Lower lobe of right lung (tissue), 2 donors: ENCODE data around the gene JARID2. TPM values are rescaled to one million over a fixed set of nuclear protein-coding genes. Genes with fewer than 3 reads are reported as not detected.

Source experiments
- ATAC-seq, 2 donors: fragments of 200-7000 bp; cut with Tn5 transposase; one replicate each; pipeline ENCODE4 v1.9.1; 2020 to 2022; ENCODE audit warnings: mild to moderate bottlenecking in 2 of 2, moderate library complexity in 2 of 2
- DNase-seq: peaks from one replicate; pipeline ENCODE4 v3.0.0-alpha.2; 2020
- H3K27ac ChIP-seq: fragments of 200-600 bp; one replicate; pipeline ENCODE4 v1.8.0; 2022
- H3K27me3 ChIP-seq: fragments of 200-600 bp; one replicate; pipeline ENCODE4 v1.8.0; 2022; ENCODE audit warnings: low read depth
- H3K36me3 ChIP-seq: fragments of 200-600 bp; one replicate; pipeline ENCODE4 v1.8.0; 2022; ENCODE audit warnings: mild to moderate bottlenecking
- H3K4me1 ChIP-seq: fragments of 200-600 bp; one replicate; pipeline ENCODE4 v1.8.0; 2022
- H3K4me3 ChIP-seq: fragments of 200-600 bp; one replicate; pipeline ENCODE4 v1.8.0; 2022; ENCODE audit warnings: mild to moderate bottlenecking
- H3K9me3 ChIP-seq: fragments of 200-600 bp; one replicate; pipeline ENCODE4 v1.8.0; 2022
- intact Hi-C: fragments of 100-400 bp; cut with DNase I; formaldehyde crosslinking; loops from one replicate; pipeline ENCODE4 v1.11.0; 2022
- total RNA-seq: library from RNA; stranded (reverse); fragmentation: NEBNext Ultra II Directional; extraction: Animal tissue kit (Norgen Biotek cat#: 25700); gene quantifications from one replicate; pipeline ENCODE4 v1.2.1, GENCODE V29; 2021
- TF ChIP-seq, protein P1 (sequence below): fragments of 200-600 bp; IDR thresholded peaks from one replicate; pipeline ENCODE4 v1.8.0; 2022; ENCODE audit warnings: antibody characterized with exemption, mild to moderate bottlenecking
- donor health status: DM: no; HTN: yes; CAD: no; lungs with severe emphysema.

JARID2 gene
- total RNA-seq, 1 donor from 2014 or later = 16.0 TPM

GRCh38 chr6:15346315-15346714 lies 100.4 kb downstream of the JARID2 start:
- H3K36me3 ChIP-seq = no peaks in the 10 kb centered on the region
- no peak for DNase-seq
- H3K4me1 ChIP-seq = peaks cover 37% of the 10 kb centered on the region
- intact Hi-C loops = no loop called here
- no peaks in the 10 kb centered on the region for H3K9me3 ChIP-seq
- TF ChIP-seq, protein P1, sequence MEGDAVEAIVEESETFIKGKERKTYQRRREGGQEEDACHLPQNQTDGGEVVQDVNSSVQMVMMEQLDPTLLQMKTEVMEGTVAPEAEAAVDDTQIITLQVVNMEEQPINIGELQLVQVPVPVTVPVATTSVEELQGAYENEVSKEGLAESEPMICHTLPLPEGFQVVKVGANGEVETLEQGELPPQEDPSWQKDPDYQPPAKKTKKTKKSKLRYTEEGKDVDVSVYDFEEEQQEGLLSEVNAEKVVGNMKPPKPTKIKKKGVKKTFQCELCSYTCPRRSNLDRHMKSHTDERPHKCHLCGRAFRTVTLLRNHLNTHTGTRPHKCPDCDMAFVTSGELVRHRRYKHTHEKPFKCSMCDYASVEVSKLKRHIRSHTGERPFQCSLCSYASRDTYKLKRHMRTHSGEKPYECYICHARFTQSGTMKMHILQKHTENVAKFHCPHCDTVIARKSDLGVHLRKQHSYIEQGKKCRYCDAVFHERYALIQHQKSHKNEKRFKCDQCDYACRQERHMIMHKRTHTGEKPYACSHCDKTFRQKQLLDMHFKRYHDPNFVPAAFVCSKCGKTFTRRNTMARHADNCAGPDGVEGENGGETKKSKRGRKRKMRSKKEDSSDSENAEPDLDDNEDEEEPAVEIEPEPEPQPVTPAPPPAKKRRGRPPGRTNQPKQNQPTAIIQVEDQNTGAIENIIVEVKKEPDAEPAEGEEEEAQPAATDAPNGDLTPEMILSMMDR = no peak
- no peak overlapping the region for H3K4me3 ChIP-seq
- no peak overlapping the region for H3K27ac ChIP-seq
- H3K27me3 ChIP-seq = no peaks in the 10 kb centered on the region
- no peak for ATAC-seq

DNA sequence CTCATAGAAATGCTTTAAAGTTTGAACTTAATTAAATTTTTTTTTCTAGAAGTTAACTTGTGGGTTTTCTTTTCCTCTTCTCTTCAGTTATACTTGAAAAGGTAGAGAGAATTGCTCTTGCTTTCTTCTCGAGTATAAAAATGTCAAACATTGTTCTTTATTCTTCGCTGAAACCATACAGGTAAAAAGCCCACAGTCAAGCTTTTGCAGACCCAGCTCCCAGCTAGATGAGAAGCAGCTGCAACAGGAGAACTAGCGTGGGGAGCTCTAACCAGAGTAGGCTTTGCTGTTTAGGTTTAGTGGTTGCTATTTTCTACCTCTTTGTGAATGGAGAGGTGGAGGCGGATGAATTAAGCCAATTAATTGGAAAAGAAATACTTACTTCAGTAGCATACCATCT lies 102.7 kb downstream of the JARID2 start:
- TF ChIP-seq, protein P1 = no peak
- intact Hi-C loops = no loop called here
- DNase-seq (no peak), ATAC-seq (no peak)
- peaks cover 42% of the 10 kb centered on the region for H3K4me1 ChIP-seq
- no peak overlapping the region for H3K27ac ChIP-seq
- H3K4me3 ChIP-seq = no peak overlapping the region
- H3K9me3 ChIP-seq = no peaks in the 10 kb centered on the region
- no peaks in the 10 kb centered on the region for H3K36me3 ChIP-seq
- no peaks in the 10 kb centered on the region for H3K27me3 ChIP-seq

- no peak for ATAC-seq
- H3K4me3 ChIP-seq = no peak overlapping the region
- no peaks in the 10 kb centered on the region for H3K9me3 ChIP-seq
- intact Hi-C loops = no loop called here
- peaks cover 39% of the 10 kb centered on the region for H3K4me1 ChIP-seq
- no peaks in the 10 kb centered on the region for H3K36me3 ChIP-seq
- no peak overlapping the region for H3K27ac ChIP-seq
- no peaks in the 10 kb centered on the region for H3K27me3 ChIP-seq
- TF ChIP-seq, protein P1 = no peak
- DNase-seq = no peak
Measured at GRCh38 chr6:15349379-15349778, 103.5 kb downstream of the JARID2 start.

GRCh38 chr6:15350386-15351083 lies 104.7 kb downstream of the JARID2 start:
- H3K36me3 ChIP-seq = no peaks in the 10 kb centered on the region
- H3K9me3 ChIP-seq = no peaks in the 10 kb centered on the region
- ATAC-seq (peak in 1 of 2 donors; percentile 44), DNase-seq (no peak)
- intact Hi-C loops = no loop called here
- TF ChIP-seq, protein P1 = no peak
- H3K4me1 ChIP-seq = peaks cover 38% of the 10 kb centered on the region
- H3K27me3 ChIP-seq = no peaks in the 10 kb centered on the region
- H3K4me3 ChIP-seq = no peak overlapping the region
- no peak overlapping the region for H3K27ac ChIP-seq

- H3K27ac ChIP-seq = no peak overlapping the region
Measured at GRCh38 chr6:15351631-15352030, 105.8 kb downstream of the JARID2 start.

More at GRCh38 chr6:15351631-15352030, 105.8 kb downstream of the JARID2 start:
- DNase-seq (no peak), ATAC-seq (peak; percentile 75 to 87)
- TF ChIP-seq, protein P1 = no peak
- Histone ChIP-seq H3K4me1 (peaks cover 41% of the 10 kb centered on the region), H3K4me3 (no peak overlapping the region), H3K36me3 (no peaks in the 10 kb centered on the region), H3K9me3 (no peaks in the 10 kb centered on the region), H3K27me3 (no peaks in the 10 kb centered on the region)
- intact Hi-C loops = no loop called here
